KMS-11 (cell line): ENCODE data around the gene OVOL3.

Experiments used
- H2AFZ ChIP-seq: fragments of 200-600 bp; sonication (generic); 2 replicates; pipeline ENCODE4 v1.6.1; 2016; ENCODE audit warnings: antibody characterized with exemption, mixed run types, low read depth
- H3K27ac ChIP-seq: fragments of 200-600 bp; sonication (generic); 2 replicates; pipeline ENCODE4 v1.6.1; 2016; ENCODE audit warnings: mild to moderate bottlenecking, mixed run types
- H3K27me3 ChIP-seq: fragments of 200-600 bp; sonication (generic); 2 replicates; pipeline ENCODE4 v1.6.1; 2017; ENCODE audit warnings: mild to moderate bottlenecking, low read depth, mixed run types, moderate library complexity; ENCODE audit not compliant: insufficient read depth
- H3K36me3 ChIP-seq: fragments of 200-600 bp; sonication (generic); 2 replicates; pipeline ENCODE4 v1.6.1; 2017; ENCODE audit warnings: mild to moderate bottlenecking, mixed run types; ENCODE audit not compliant: insufficient read depth
- H3K4me1 ChIP-seq: fragments of 200-600 bp; sonication (generic); 2 replicates; pipeline ENCODE4 v1.6.1; 2016; ENCODE audit warnings: mild to moderate bottlenecking, low read depth, mixed run types; ENCODE audit not compliant: poor library complexity, severe bottlenecking
- H3K4me2 ChIP-seq: fragments of 200-600 bp; sonication (generic); 2 replicates; pipeline ENCODE4 v1.7.0; 2016; ENCODE audit warnings: mild to moderate bottlenecking, mixed run types
- H3K4me3 ChIP-seq: fragments of 200-600 bp; sonication (generic); IDR thresholded peaks from 2 replicates; pipeline ENCODE4 v1.6.1; 2017; ENCODE audit warnings: low read depth, low read length, mixed read lengths; ENCODE audit not compliant: insufficient read depth
- H3K79me2 ChIP-seq: fragments of 200-600 bp; sonication (generic); 2 replicates; pipeline ENCODE4 v1.6.1; 2016; ENCODE audit warnings: low read depth, mixed run types; ENCODE audit not compliant: insufficient read depth
- H3K9ac ChIP-seq: fragments of 200-600 bp; sonication (generic); 2 replicates; pipeline ENCODE4 v1.6.1; 2016; ENCODE audit warnings: mild to moderate bottlenecking, mixed run types
- H4K20me1 ChIP-seq: fragments of 200-600 bp; sonication (generic); 2 replicates; pipeline ENCODE4 v1.6.1; 2016; ENCODE audit warnings: mild to moderate bottlenecking, mixed run types; ENCODE audit not compliant: insufficient read depth
- CTCF ChIP-seq: fragments of 200-600 bp; sonication (generic); conservative IDR thresholded peaks from 2 replicates; pipeline ENCODE4 v1.6.1; 2017; ENCODE audit warnings: low read depth, mild to moderate bottlenecking, antibody characterized with exemption, low read length, moderate library complexity, mixed read lengths

Gene OVOL3

GRCh38 chr19:36150586-36150985, 39.6 kb downstream of the OVOL3 start:
- Histone ChIP-seq H3K4me2 (no peak overlapping the region), H3K36me3 (no peaks in the 10 kb centered on the region; the same call in 1 of the 2 replicates), H4K20me1 (no peaks in the 10 kb centered on the region), H3K27ac (no peak overlapping the region), H3K4me3 (no peak overlapping the region), H3K79me2 (no peaks in the 10 kb centered on the region), H3K4me1 (no peaks in the 10 kb centered on the region), H3K27me3 (no peaks in the 10 kb centered on the region), H3K9ac (no peak overlapping the region), H2AFZ (no peak overlapping the region)
- no peak for TF ChIP-seq CTCF

- Histone ChIP-seq H2AFZ (no peak overlapping the region), H3K4me1 (no peaks in the 10 kb centered on the region), H3K36me3 (no peaks in the 10 kb centered on the region; the same call in 1 of the 2 replicates), H3K27ac (no peak overlapping the region), H3K4me2 (no peak overlapping the region), H3K4me3 (no peak overlapping the region), H3K79me2 (no peaks in the 10 kb centered on the region), H3K27me3 (no peaks in the 10 kb centered on the region), H4K20me1 (no peaks in the 10 kb centered on the region), H3K9ac (no peak overlapping the region)
- no peak for TF ChIP-seq CTCF
Observed at GRCh38 chr19:36151144-36152018, 40.4 kb downstream of the OVOL3 start.

- no peak overlapping the region for H3K27ac ChIP-seq
- no peaks in the 10 kb centered on the region for H3K79me2 ChIP-seq
- H3K4me1 ChIP-seq = no peaks in the 10 kb centered on the region
- H3K9ac ChIP-seq = no peak overlapping the region
- H3K4me3 ChIP-seq = no peak overlapping the region
- no peaks in the 10 kb centered on the region for H3K36me3 ChIP-seq
- H4K20me1 ChIP-seq = no peaks in the 10 kb centered on the region
- no peak for TF ChIP-seq CTCF
- no peaks in the 10 kb centered on the region for H3K27me3 ChIP-seq
- no peak overlapping the region for H3K4me2 ChIP-seq
- H2AFZ ChIP-seq = no peak overlapping the region
Observed at GRCh38 chr19:36152019-36152351, 41.0 kb downstream of the OVOL3 start.

GRCh38 chr19:36152352-36153091, 41.6 kb downstream of the OVOL3 start, which contains the start of gene COX7A1:
TSS of gene COX7A1 (minus strand) at chr19:36152447. CDS start at chr19:36152407, 40 bp downstream.
- Histone ChIP-seq H3K27ac (no peak within 1 kb of the TSS), H3K27me3 (no peaks in the 10 kb centered on the region), H3K9ac (no peak within 1 kb of the TSS), H3K36me3 (no peaks in the 10 kb centered on the region), H3K79me2 (no peaks in the 10 kb centered on the region), H3K4me2 (no peak within 1 kb of the TSS), H3K4me3 (no peak within 1 kb of the TSS), H2AFZ (no peak within 1 kb of the TSS), H3K4me1 (no peaks in the 10 kb centered on the region), H4K20me1 (no peaks in the 10 kb centered on the region)
- TF ChIP-seq CTCF = no peak
